Measurements from ENCODE around the gene RIC8B.

Gene RIC8B

DNA sequence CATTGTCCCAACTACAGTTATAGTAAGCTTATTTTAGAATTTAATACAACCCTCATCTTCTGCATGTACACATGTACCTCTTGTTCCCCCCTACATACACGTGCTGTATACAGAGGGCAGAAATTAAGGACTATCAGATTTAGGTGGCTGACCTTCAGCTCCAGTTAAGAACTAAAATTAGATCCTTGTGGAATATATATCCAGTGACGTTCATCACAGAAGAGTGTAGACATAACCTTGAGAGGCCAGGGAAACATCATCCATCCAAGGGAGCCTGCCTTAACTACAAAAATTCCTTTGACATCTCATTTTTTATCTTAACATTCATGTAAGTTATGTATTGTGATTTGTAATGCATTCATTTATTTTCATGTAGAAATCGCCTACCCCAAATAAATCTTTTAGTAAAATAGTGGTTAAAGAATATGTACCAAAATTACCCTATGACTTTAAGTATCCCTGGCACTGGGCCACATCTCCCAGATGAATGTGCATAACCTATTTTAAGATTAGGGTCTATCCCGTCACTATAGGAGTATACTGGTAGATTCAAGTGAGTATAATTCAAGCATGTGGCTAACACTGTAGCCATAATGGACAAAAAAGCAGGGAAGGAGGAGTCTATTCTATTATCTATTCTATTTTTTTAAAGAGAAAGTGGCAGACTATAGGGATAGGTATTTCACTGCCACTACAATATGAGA is 27.5 kb downstream of the RIC8B start:
- no peak for DNase-seq (ENCODE audit: low spot score)

DNA sequence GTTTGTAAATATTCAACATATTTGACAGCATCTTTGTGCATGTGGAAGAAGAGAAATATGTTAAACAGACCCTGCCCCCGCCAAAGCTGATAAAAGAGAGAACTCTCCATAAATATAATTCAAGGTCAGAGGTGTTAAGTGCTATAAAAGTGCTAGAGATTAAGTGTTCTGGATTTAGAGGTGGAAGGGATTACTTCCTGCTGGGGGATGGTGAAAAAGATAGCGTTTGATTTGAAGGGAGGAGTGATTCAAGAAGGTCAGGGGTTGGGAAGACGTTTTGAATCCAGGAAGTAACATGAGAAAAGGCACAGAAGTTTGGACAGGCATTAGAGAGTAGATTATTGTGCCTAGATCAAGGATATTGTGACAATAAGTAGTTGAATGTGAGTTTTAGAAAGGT is 30.2 kb downstream of the RIC8B start:
- no peak for DNase-seq (ENCODE audit: low spot score)

DNA sequence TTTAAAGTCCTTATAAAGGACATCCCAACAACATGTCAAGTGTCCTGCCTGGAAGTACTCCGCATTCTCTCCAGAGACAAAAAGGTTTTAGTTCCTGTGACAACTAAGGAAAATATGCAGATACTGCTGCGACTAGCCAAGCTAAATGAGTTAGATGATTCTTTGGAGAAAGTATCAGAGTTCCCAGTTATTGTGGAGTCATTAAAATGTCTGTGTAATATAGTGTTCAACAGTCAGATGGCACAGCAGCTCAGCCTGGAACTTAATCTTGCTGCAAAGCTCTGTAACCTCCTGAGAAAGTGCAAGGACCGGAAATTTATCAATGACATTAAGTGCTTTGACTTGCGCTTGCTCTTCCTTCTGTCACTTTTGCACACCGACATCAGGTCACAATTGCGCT is 40.2 kb downstream of the RIC8B start:
- no peak for DNase-seq (ENCODE audit: low spot score)

DNA sequence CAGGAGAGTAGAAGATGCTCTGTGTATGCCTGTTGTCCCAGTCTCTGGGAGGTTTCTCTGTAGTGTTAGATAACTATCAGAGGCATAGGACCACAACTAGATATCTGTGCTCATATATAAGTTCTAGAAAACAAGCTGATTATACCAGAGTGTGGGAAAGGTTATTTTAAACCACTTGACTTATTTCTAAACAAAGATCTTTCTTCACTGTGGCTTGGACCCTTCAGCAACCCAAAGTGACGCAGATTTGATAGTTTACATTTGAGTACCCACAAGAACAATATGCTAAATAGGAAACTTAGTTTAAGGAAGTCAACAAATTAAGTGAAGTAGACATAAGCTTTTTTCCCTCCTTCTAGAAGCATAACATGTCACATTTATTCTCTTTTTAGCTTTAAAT is 41.3 kb downstream of the RIC8B start:
- DNase-seq (ENCODE audit: low spot score) = no peak

DNA sequence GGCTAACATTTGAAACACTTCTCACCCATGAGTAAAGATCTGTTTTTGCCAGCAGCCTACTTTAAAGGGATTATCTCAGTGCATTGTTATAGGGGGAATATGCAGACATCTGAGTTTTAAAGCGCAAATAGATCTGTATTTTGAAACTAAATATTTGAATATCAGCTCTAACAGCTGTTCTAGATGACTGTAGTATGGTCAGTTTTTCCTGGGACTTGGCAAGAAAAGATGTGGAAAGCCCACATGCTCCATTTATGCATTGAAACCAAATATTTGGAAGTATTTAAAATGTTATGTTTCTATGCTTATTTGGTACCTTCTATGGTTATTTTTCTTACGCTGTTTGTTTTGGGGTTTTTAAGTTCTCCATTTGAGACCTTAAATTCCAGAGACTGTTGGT is 41.7 kb downstream of the RIC8B start:
- no peak for DNase-seq (ENCODE audit: low spot score)

DNA sequence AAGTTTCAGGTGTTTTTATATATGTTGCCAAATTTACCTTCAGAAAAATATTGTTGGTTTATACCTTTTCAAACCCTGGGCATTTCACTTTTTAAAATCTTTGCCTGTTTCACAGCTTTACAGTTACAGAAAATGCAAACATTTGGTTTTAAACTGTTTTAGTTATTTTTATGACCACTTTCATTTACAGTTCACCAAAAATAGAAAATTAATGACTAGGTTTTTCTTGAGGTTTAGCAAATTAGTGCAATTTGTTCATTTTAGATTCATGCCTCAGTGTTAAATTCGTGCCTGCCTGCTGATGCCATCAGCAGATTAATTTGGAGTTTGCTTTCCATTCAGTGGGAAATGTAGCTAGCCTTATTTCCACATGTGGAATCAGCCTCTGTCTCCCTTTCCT is 45.5 kb downstream of the RIC8B start:
- no peak for DNase-seq (ENCODE audit: low spot score)

DNA sequence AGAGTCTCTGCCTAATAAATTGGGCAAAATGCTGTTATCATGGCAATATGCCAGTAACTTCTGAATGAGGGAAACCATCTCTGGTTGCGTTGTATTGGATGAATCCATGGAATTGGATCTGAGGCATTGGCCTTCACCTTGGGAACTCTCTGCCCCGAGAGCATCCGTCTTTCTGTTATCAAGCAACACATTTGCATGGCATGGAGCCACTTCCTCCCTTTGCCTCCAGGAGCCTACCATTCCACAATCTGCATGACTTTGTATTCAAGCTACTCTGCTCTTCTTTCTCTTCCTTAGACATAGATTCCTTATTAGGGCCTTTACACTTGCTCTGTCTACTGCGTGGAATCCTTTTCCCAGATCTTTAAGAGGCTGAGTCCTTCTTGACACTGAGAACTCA is 57.2 kb downstream of the RIC8B start:
- no peak for DNase-seq (ENCODE audit: low spot score)

GRCh38 chr12:106837782-106838181 is 63.3 kb downstream of the RIC8B start:
- no peak for DNase-seq (ENCODE audit: low spot score)

DNA sequence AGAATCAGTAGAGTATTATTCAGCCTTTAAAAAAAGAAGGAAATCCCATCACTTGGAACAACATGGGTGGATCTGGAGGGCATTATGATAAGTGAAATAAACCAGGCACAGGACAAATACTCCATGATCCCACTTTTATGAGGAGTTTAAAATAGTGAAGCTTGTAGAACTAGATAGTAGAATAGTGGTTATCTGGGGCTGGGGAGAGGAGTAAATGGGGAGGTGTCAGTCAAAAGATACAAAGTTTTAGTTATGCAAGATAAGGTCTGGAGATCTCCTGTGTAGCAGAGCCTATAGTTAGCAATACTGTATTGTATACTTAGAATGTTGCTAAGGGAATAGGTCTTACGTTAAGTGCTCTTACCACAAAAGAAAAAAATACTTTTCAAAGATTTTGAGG is 64.9 kb downstream of the RIC8B start:
- DNase-seq (ENCODE audit: low spot score) = no peak

DNA sequence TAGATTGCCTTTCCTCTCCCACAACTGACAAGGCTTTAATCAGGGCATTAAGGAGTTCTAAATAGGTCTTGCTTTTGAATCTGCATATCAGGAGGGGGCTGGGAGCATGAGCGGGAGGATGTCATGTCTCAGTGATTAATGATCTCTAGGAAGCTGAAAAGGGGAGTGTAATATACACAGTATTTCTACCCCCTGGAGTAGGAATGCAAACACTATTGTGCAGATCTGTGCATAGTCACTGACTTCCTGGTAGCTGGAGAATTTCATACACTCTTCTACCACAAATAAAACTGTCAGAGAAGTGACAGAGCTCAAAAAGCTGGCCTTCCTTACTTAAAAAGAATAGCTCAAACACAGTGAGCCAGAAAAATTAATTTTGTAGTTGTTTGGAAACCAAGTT is 65.8 kb downstream of the RIC8B start:
- DNase-seq (ENCODE audit: low spot score) = peak; percentile 3

DNA sequence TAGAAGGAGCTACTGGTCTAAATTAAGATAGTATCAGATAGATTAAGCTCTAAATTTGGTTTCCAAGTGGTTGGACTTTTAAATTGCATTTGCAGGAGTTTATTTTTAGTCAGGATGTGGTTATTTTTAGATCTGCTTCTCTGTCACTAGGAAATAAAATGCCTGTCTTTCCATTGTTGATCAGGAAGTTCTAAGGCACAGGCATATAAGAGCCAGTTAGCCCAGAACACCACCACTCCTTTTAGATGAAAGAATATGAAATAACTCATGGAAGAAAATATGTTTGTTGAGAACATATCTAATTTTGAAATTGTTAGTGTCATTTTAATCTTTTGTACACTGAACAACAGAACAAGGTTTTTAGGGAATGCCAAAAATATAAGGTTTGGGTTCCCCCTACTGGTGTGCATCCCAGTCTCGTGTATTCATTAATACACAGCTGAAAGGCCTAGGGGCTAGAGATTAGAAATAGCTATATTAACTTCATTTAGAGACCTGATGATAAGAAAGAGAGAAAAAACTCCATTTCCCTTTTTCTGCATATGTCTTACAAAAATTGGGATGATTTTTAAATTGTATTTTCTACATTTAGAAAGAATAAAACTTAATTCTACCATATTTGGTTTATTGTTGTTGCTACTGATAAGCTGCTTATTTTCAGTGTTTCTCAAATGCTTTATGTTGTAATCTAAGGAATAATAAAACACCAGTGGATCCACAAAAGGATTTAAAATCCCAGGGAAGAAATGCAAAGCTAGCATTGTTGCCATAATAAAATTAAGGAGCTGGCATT is 67.2 kb downstream of the RIC8B start:
- DNase-seq (ENCODE audit: low spot score) = peak; percentile 35

DNA sequence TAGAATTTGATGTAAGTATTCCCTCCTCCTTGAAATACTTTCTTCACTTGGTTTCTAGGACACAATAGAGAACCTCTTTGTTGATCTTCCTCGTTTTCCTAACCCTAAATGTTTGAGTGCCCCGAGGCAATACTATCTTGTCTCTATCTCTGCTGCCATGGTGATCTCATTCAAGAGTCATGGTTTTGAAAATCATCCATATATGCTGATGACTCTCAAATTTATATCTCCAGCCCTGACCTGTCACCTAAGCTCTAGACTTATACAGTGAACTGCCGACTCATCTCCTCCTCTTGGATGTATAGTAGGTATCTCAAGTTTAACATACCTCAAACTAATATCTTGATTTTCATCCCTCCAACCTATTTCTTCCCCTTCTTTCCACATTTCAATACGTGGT is 71.4 kb downstream of the RIC8B start:
- no peak for DNase-seq (ENCODE audit: low spot score)

- no peak for DNase-seq (ENCODE audit: low spot score)
These were observed 73.4 kb downstream of the RIC8B start for GRCh38 chr12:106847861-106848260.

GRCh38 chr12:106851306-106851705 is 76.8 kb downstream of the RIC8B start:
- DNase-seq (ENCODE audit: low spot score) = no peak

DNA sequence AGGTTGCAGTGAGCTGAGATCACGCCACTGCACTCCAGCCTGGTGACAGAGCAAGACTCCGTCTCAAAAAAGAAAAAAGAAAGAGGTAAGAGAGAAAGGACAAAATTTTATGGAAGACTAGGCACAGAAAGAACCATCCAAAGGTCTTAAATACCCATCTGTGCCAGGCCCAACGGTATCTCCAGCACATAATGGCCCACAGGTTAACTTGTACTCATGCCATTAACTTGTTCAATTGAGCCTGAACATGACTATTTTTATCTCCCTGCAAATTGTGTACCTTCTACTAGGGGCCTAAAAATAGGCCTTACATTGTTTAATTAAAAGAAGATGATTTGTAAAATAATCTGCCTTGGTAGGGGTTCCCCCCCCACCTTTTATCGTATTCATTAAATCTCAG is 80.2 kb downstream of the RIC8B start:
- no peak for DNase-seq (ENCODE audit: low spot score)

GRCh38 chr12:106855221-106855758 is 80.8 kb downstream of the RIC8B start:
- DNase-seq (ENCODE audit: low spot score) = no peak

DNA sequence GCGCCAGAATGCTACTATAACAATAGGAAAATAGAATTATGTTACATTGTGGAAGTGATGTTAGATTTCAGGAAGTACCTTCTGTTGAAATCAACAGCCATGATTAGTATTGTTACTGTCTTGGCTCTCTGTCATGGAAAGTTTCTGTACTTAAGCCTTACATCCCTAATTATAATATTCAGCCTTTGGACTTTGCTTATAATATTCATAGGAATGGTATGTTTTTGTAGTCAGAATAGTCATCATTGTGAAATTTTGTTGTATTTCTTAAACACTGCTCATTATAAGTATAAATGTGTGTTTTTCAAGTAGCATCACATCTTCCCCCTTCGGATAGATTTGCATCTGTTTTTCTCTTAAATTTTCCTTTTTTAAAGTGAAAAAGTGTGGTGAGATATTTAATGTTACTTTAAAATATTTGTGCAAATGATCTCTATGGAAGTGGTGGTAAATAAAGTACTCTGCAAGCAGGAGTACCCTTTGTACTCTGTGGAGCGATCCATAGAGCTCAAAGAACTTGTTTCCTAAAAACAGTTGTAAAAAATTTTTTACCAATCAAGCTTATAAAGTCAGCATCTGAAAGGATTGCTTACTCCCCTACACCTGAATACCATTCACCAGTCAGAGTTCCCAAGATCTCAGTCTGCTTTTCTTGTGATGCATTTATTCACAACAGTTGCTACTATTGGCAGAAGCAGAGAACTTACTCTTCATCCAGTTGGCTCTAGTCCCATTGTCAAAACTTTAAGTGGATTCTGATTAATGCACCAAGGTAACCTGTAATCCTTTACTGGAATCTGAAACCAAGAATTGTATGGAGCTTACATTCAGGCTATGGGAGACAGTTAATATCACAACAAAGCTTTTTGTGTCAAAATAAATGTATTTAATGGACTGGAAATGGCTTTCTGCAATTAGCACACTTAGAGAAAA is 87.8 kb downstream of the RIC8B start:
- no peak for DNase-seq (ENCODE audit: low spot score)

DNA sequence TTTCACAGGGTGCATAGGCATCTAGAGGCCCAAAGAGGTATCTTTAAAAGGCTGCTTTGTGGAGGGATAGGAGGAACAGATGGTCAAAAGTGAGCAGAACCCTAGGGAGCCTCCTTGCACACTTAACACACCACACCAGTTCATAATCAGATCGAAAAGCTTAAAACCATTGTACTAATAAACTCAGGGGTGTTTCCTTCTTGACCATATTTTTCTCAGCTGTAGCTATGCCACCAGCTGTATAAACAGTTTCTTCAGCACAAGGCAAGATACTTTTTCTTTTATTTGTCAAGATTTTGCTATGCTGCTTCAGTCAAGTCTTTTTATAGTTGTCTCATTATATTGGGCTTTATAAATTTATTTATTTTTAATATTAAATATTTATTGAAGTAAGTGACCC is 88.7 kb downstream of the RIC8B start:
- DNase-seq (ENCODE audit: low spot score) = no peak

DNA sequence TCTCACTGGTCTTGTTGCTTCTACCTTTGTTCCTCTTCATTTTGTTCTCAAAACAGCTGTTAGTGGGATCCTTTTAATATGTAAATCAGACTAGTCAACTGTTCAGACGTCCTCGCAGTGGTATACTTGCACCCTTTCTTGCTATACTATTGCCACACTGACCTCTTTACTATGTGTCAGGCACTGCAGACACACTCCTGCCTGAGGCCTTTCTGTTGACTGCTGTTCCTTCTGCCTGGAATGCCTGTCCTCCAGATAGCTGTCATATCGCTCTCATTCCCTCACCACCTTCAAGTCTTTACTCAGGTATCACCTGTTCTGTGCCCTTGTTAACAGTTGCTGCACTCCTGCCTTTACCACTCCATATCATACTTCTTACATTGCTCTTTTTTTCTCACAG is 91.2 kb downstream of the RIC8B start:
- DNase-seq (ENCODE audit: low spot score) = no peak

- DNase-seq (ENCODE audit: low spot score) = no peak
These were observed 92.1 kb downstream of the RIC8B start for GRCh38 chr12:106866426-106867080.

GRCh38 chr12:106867651-106868050 is 93.2 kb downstream of the RIC8B start:
- DNase-seq (ENCODE audit: low spot score) = no peak

Data from SK-N-DZ (cell line).